GM18909 (cell line): ENCODE measurements around the gene CEP85L.

ENCODE experiments used
- ATAC-seq: cut with Tn5 transposase; IDR thresholded peaks from one replicate; pipeline ENCODE4 v1.9.1; 2021; ENCODE audit warnings: mild to moderate bottlenecking; ENCODE audit not compliant: unreplicated experiment, poor library complexity

Gene CEP85L

GRCh38 chr6:118651282-118652050 lies at the start of gene CEP85L:
TSS of gene CEP85L (minus strand) at chr6:118651591. CDS start at chr6:118651269, 322 bp downstream.
- peak; percentile 88 for ATAC-seq

- ATAC-seq = no peak
These were observed 49.1 kb upstream of the CEP85L start for GRCh38 chr6:118700531-118700930.

GRCh38 chr6:118697554-118697953 lies 46.2 kb upstream of the CEP85L start:
- ATAC-seq = no peak

GRCh38 chr6:118696271-118696670 lies 44.9 kb upstream of the CEP85L start:
- ATAC-seq = no peak

- no peak for ATAC-seq
These were observed 42.2 kb upstream of the CEP85L start for GRCh38 chr6:118693562-118693961.

GRCh38 chr6:118685823-118686449 lies 34.5 kb upstream of the CEP85L start:
- no peak for ATAC-seq

GRCh38 chr6:118683881-118684872 lies 32.8 kb upstream of the CEP85L start:
- ATAC-seq = no peak

- no peak for ATAC-seq
These were observed 29.2 kb upstream of the CEP85L start for GRCh38 chr6:118680452-118681095.

GRCh38 chr6:118679327-118679901 lies 28.0 kb upstream of the CEP85L start:
- no peak for ATAC-seq

GRCh38 chr6:118678866-118679265 lies 27.5 kb upstream of the CEP85L start:
- ATAC-seq = no peak

- no peak for ATAC-seq
These were observed 25.8 kb upstream of the CEP85L start for GRCh38 chr6:118677193-118677592.

- ATAC-seq = no peak
These were observed 23.8 kb upstream of the CEP85L start for GRCh38 chr6:118675225-118675624.

- no peak for ATAC-seq
These were observed 23.4 kb upstream of the CEP85L start for GRCh38 chr6:118674772-118675171.

- no peak for ATAC-seq
These were observed 21.3 kb upstream of the CEP85L start for GRCh38 chr6:118672678-118673077.

GRCh38 chr6:118669561-118669960 lies 18.2 kb upstream of the CEP85L start:
- ATAC-seq = no peak

GRCh38 chr6:118668761-118669385 lies 17.5 kb upstream of the CEP85L start:
- ATAC-seq = no peak

- ATAC-seq = no peak
These were observed 16.6 kb upstream of the CEP85L start for GRCh38 chr6:118667988-118668387.

- peak; percentile 53 for ATAC-seq
These were observed 13.6 kb upstream of the CEP85L start for GRCh38 chr6:118665011-118665410.
